MG63 (cell line): ENCODE measurements around the gene ADAMTSL5. TPM values are rescaled to one million over a fixed set of nuclear protein-coding genes. Genes with fewer than 3 reads are reported as not detected.
"Not testable (repeated sequence)": the region's sequence is repeated elsewhere in the genome, so short reads cannot be mapped to it uniquely, and the experiment has no call there.

Source experiments
- DNase-seq: peaks from one replicate; pipeline ENCODE4 v3.0.0-alpha.2; 2020
- H3K27me3 ChIP-seq: fragments of 250-450 bp; sonication (Bioruptor Pico); 2 replicates; pipeline ENCODE4 v1.5.1; 2020; ENCODE audit warnings: mild to moderate bottlenecking, moderate library complexity
- H3K36me3 ChIP-seq: fragments of 250-450 bp; sonication (Bioruptor Pico); 2 replicates; pipeline ENCODE4 v1.5.1; 2020; ENCODE audit warnings: mild to moderate bottlenecking, moderate library complexity
- H3K4me3 ChIP-seq: fragments of 250-450 bp; sonication (Bioruptor Pico); 2 replicates; pipeline ENCODE4 v1.5.1; 2020; ENCODE audit warnings: mild to moderate bottlenecking, moderate library complexity
- H3K9me3 ChIP-seq: fragments of 250-450 bp; sonication (Bioruptor Pico); 2 replicates; pipeline ENCODE4 v1.5.1; 2020; ENCODE audit warnings: mild to moderate bottlenecking, moderate library complexity
- total RNA-seq: library from RNA; depleted of rRNA; stranded (reverse); fragments of >200 nt; shearing (Covaris generic); gene quantifications from 2 replicates; pipeline ENCODE4 v1.2.3, GENCODE V29; 2014; ENCODE audit warnings: low replicate concordance; rRNA removed

Gene ADAMTSL5, protein sequence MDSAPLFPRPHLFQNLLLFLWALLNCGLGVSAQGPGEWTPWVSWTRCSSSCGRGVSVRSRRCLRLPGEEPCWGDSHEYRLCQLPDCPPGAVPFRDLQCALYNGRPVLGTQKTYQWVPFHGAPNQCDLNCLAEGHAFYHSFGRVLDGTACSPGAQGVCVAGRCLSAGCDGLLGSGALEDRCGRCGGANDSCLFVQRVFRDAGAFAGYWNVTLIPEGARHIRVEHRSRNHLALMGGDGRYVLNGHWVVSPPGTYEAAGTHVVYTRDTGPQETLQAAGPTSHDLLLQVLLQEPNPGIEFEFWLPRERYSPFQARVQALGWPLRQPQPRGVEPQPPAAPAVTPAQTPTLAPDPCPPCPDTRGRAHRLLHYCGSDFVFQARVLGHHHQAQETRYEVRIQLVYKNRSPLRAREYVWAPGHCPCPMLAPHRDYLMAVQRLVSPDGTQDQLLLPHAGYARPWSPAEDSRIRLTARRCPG
- total RNA-seq, result 1.1 TPM in 1 of 2 replicates, not detected in the other

DNA sequence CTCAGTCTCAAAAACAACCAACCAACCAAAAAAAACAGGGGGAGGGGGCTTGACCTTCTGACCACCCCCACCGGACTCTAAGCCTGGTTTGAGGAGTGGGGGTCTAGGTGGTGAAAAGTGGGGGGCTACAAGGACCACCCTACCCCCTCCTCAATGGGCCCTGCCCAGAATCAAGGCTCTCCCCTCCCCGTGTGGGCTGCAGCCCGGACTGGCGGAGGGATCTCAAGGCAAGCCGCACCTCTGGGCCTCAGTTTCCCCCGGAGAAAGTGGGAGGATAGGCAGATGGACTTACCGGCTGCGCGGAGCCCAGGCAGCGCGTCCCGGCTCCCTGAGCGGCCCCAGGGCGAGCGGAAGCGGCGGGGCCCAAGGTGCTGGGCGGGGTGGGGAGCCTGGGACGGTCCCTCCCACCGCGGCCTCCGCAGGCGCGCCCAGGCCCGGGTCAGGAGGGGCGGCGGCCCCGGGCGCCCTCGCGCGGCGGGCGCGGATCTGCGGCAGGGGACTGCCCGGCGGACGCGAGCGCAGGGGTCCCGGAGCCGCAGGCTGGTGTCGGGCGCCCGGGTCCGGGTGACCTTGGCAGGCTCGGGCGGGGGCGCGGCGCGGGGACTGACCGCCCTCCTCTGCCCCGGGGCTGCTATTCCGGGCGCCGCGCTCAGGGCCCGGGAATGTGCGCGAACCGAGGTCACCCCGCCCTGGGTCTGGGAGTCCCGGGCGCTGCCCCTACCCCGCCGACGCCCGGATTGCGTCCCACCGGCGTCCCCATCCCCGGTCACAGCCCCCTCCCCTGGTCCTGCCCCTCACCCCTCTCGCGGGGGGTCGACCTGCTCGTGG, at the start of gene ADAMTSL5:
ADAMTSL5 (minus strand) TSS at position 349 of the 828 bp plus-strand sequence. CDS start 2,076 bp downstream, outside the sequence.
- Histone ChIP-seq H3K4me3 (peak within 1 kb of the TSS; percentile 41), H3K27me3 (no peaks in the 10 kb centered on the region), H3K36me3 (no peaks in the 10 kb centered on the region), H3K9me3 (no peaks in the 10 kb centered on the region)
- peak; percentile 65 for DNase-seq

DNA sequence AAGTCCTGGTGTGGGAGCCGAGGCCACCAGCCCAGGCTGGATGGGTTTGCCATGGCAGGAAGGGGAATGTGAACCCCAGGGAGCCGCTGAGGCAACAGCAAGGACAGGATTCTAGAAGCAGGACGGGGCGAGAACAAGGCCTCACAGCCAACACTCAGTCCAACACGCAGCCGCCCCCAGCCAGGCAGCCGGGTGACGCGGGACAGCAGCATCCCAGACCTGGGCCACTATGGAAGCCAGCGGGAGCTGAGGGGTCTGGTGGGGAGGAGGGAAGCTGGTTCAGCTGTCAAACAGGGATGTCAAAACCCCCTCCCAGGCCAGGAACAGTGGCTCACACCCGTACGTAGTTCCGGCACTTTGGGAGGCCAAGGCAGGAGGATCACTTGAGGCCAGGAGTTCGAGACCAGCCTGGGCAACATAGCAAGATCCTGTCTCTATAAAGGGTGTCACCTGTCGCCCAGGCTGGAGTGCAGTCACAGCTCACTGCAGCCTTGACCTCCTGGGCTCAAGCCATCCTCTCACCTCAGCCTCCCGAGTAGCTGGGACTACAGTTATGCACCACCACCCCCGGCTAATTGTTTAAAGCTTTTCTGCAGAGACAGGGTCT, 48.5 kb upstream of the ADAMTSL5 start:
- no peak for DNase-seq
- Histone ChIP-seq H3K36me3 (no peaks in the 10 kb centered on the region), H3K4me3 (no peak overlapping the region), H3K9me3 (no peaks in the 10 kb centered on the region), H3K27me3 (no peaks in the 10 kb centered on the region)

DNA sequence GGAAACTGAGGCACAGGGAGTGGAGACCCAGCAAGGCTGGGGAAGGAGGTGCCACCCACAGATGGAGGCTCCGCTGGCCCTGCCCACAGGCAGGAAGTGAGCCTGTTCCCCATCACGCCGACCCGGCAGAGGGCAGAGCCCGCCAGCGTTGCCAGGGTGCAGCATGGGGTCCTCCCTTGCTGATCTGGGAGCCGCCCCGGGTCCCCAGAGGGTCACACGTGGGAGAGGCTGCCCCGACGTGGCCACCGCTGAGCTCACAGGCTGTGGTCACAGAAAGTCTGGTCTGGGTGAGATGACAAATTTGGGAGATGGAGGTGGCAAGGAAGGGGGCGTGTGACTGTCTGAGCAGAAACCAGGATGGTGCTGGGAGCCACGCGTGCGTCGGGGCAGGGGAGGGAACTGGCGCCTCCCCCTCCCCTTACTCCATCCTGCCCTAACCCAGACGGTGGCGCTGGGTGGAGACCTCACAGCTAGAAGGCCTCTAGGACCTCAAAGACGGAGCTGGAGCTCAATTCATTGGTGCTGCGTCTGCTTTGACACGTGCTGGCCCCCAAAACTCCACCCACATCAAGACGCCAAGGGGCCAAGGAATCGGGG, 47.6 kb upstream of the ADAMTSL5 start:
- H3K9me3 ChIP-seq, result no peaks in the 10 kb centered on the region
- H3K27me3 ChIP-seq, result no peaks in the 10 kb centered on the region
- DNase-seq, result no peak
- no peak overlapping the region for H3K4me3 ChIP-seq
- H3K36me3 ChIP-seq, result no peaks in the 10 kb centered on the region

DNA sequence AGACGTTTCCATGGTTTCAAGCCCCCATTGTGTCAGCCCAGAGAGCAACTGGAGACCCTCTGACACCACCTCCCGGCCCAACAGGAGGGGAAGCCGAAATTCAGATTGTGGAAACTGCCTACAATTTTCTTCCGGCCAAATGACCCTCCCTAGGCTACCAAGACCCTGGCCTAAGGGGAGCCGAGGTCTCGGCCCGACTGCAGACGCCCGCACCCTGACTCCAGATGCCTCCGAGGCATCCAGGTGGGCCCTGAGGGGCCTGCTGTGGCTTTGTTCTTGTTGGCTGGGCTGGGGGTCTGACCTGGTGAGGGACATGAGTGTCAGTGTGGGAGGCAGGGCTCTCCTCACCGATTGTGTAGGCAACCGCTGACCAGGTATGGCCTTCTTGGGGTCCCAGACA, 45.7 kb upstream of the ADAMTSL5 start:
- Histone ChIP-seq H3K36me3 (no peaks in the 10 kb centered on the region), H3K27me3 (no peaks in the 10 kb centered on the region), H3K4me3 (no peak overlapping the region), H3K9me3 (no peaks in the 10 kb centered on the region)
- DNase-seq, result no peak

DNA sequence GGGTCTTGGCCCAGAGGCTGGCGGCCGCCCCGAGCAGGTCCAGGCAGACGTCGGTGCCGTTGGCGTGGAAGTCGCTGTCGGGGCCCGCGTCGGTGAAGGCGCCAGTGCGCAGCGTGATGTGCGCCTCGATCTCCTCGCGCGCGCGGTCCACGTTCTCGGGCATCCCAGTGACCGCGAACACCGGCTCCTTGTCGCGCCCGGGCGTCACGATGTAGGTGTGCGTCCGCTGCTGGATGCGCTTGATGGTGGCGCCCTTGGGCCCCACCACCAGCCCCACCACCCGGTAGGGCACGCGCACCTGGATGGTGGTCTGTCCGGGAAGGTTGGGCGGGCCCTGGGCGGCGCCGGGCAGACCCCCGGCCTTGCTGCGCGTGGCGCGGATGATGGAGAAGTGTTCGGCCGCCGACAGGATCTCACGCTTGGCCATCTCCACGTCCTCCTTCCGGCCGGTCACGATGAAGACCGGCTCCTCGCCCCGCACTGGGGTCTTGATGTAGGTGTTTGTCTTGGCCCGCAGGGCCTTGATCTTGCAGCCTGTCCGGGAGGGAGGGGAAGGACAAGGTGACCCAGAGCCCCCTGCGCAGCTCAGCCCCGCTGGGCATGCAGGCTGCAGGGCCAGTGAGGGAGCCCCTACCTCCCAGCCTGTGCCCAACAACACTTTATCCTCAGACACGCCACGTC, 43.7 kb upstream of the ADAMTSL5 start:
- DNase-seq, result no peak
- Histone ChIP-seq H3K4me3 (no peak overlapping the region), H3K36me3 (no peaks in the 10 kb centered on the region), H3K27me3 (no peaks in the 10 kb centered on the region), H3K9me3 (no peaks in the 10 kb centered on the region)

DNA sequence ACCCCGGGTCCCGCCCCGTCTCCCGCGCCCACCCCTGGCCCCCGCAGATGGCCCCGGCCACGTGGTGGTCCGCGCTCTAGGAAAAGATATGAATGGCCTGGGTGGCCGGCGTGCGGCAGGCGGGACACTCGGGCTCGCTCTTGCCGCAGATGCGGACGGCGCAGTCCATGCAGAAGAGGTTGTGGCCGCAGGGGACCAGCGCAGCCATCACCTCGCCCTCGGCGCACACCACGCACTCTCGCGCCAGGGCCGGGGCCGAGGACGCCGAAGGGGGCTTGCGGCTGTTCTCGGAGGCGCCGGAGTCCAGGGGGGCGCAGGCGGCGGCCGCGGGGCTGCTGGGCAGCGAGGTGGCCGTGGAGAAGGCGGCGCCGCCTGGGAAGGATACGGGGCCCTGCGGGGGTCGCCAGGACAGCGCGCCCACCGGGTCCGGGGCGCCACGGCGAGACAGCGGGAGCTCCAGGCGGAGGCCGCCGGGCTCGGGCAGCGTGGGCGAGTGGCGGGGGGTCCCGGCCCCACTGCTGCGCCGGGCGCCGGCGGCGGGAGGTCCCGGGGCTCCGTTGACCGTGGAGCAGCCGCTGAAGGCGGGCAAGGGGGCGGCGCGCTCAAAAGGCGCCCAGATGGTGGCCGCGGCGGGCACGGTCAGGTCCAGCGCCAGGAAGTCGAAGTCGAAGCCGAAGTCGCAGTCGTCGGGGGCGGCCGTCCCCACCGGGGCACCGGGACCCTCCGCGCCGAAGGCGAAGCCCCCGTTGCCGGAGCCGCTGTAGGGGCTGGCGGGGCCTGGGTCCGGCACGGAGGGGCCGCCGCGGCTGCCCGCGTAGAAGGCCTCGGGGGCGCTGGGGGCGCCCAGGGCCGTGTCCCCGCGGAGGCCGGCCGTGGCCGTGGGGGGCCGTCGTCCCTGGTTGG, 42.9 kb upstream of the ADAMTSL5 start:
- DNase-seq, result no peak
- H3K36me3 ChIP-seq, result no peaks in the 10 kb centered on the region
- no peaks in the 10 kb centered on the region for H3K9me3 ChIP-seq
- no peaks in the 10 kb centered on the region for H3K27me3 ChIP-seq
- no peak overlapping the region for H3K4me3 ChIP-seq

DNA sequence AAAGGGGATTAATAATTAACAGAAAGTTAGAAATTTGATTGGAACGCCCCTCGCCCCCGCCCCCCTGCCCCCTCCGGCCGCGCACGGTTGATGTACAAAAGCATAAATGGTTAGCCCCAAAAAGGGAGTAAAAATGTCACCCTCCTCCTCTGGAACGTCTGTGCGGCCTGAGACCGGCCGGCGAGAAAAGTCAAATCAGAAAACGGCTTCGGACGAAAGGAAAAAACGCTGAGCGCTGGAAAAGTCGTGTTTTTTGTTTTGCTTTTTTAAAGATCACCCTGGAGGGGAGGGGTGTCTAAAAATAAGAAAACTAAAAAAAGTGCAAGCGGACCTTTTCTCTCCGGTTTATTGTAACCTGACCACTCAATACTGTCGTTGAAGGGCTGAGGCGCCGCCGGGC, 42.1 kb upstream of the ADAMTSL5 start:
- no peak for DNase-seq
- Histone ChIP-seq H3K4me3 (no peak overlapping the region), H3K27me3 (no peaks in the 10 kb centered on the region), H3K36me3 (no peaks in the 10 kb centered on the region), H3K9me3 (no peaks in the 10 kb centered on the region)

DNA sequence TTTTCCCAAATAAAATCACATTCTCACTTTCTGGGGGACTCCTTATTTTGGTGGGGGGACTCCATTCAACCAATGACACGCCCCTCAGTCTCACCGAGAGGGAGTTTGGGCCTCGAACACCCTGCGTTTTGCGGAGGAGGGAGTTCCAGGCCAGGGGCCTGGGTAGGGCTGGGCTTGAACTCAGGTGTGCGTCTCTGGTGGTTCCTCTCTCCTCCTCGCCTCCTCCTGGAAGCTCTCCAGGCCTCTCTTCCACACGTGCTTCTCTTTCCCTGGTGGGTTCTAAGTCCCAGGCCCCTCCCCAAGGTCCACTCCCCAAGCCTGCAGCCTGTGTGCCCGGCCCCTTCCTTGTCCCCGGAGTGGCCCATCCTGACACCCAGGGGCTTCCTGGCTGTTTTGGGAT, 40.6 kb upstream of the ADAMTSL5 start:
- no peak for DNase-seq
- no peak overlapping the region for H3K4me3 ChIP-seq
- H3K36me3 ChIP-seq, result no peaks in the 10 kb centered on the region
- no peaks in the 10 kb centered on the region for H3K9me3 ChIP-seq
- no peaks in the 10 kb centered on the region for H3K27me3 ChIP-seq

DNA sequence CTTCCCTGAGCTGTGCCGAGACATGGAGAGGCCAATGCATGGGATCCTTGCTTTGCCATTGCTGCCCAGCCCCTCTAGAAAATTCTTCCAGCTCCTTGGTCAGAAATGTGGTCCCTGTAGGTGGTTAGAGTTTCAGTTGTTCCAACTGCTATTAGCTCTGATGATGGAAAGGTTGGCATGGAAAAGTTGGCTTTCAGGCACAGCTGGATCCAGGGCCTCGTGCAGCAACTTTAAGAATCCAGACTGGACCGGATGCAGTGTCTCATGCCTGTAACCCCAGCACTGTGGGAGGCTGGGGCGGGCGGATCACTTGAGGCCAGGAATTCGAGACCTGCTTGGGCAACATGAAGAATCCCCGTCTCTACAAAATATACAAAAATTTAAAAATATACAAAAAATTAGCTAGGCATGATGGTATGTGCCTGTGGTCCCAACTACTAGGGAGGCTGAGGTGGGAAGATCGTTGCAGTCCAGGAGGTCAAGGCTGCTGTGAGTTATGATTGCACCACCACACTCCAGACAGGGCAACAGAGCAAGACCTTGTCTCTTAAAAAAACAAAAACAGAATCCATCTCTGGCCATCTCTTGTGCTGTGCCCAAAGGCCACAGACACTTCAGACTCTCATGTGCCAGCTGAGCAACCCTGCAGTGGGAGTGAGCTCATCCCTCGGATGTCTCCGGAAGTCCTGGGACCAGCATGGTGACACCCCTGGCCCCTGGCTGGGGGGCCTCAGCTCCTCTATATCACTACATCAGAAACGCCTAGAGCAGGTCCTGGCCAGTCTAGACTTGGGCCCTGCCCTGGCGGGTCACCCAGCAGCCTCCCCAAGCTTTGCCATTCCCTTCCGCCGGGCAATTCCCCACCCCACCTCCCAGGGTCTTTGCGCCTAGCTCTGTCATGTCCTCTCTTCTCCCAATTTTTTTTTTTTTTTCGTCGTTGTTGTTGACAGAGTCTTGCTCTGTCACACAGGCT, 38.5 kb upstream of the ADAMTSL5 start:
- H3K36me3 ChIP-seq, result no peaks in the 10 kb centered on the region

DNA sequence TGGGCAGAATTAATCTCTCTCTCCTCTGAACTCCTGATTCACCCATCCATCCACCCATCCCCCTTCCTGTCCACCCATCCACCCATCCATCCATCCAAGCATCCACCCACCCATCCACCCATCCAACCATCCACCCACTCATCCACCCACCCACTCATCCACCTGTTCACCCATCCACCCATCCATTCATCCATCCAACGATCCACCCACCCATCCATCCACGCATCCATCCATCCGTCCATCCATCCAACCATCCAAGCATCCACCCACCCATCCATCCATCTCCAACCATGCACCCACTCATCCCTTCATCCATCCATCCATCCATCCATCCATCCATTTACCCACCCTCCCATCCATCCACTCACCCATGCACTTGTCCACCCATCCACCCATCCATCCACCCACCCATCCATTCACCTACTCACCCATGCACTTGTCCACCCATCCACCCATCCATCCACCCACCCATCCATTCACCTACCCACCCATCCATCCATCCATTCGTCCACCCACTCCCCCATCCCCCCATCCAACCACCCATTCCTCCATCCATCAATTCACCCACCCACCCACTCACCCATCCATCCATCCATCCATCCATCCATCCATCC, 36.6 kb upstream of the ADAMTSL5 start:
- DNase-seq, result no peak
- Histone ChIP-seq H3K36me3 (no peaks in the 10 kb centered on the region), H3K4me3 (no peak overlapping the region), H3K9me3 (no peaks in the 10 kb centered on the region), H3K27me3 (no peaks in the 10 kb centered on the region)

More for the DNA sequence above, 38.5 kb upstream of the ADAMTSL5 start:
- H3K4me3 ChIP-seq, result no peak overlapping the region
- DNase-seq, result no peak
- H3K27me3 ChIP-seq, result no peaks in the 10 kb centered on the region
- H3K9me3 ChIP-seq, result no peaks in the 10 kb centered on the region

DNA sequence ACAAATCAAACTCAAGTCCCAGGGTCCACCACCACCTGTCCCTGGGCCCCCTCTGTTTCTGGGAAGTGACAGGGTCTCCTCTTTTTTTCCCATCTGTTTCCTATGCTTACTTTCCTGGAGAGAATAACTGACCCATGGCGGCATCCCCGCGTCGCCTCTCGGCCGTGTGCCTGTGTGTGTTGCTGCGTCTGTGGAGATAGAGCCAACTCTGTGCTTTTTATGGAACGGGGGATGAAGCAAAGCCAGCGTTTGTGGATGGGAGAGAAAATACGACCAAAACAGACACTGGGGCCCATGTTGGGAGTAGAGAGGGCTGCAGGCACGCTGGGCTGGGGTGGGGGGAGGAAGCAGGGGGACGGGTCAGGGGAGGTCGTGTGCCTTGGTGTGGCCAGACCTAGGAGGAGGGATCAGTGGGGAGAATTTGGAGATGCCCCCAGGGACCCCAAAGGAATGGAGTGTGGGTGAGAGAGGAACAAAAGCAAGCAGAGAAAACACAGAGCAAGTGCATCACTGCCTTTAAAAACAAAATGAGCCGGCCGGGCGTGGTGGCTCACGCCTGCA, 27.6 kb upstream of the ADAMTSL5 start:
- no peak for DNase-seq
- no peaks in the 10 kb centered on the region for H3K9me3 ChIP-seq

DNA sequence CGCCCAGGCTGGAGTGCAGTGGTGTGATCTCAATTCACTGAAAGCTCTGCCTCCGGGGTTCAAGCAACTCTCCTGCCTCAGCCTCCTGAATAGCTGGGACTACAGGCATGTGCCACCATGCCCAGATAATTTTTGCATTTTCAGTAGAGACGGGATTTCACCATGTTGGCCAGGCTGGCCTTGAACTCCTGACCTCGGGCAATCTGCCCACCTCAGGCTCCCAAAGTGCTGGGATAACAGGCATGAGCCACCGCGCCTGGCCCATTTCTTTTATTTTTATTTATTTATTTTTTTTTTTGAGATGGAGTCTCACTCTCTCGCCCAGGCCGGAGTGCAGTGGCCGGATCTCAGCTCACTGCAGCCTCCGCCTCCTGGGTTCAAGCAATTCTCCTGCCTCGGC, 26.9 kb upstream of the ADAMTSL5 start:
- H3K4me3 ChIP-seq, DNase-seq, H3K36me3 ChIP-seq: not testable (repeated sequence)

More for the DNA sequence above, 27.6 kb upstream of the ADAMTSL5 start:
- Histone ChIP-seq H3K36me3 (no peaks in the 10 kb centered on the region), H3K4me3 (no peak overlapping the region), H3K27me3 (no peaks in the 10 kb centered on the region)

DNA sequence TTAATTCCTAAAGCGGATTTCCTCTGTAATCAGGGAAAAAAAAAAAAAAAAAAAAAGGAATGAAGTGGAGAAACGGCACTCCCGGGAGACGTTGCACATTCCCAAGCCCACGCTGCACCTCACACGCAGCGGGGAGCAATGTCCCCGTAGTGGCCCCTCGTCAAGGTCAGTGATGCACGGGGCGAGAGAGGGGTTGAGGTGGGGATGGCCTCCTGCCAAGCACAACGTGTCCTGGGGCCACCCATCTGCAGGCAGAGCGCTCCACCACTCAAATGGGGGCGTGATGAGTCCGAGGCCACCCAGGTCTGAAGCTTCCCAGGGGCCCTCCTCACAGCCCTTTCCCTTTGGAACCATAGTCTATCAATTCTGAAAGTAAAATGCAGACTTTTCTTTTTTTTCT, 26.2 kb upstream of the ADAMTSL5 start:
- Histone ChIP-seq H3K27me3 (no peaks in the 10 kb centered on the region), H3K4me3 (no peak overlapping the region), H3K9me3 (no peaks in the 10 kb centered on the region), H3K36me3 (no peaks in the 10 kb centered on the region)
- no peak for DNase-seq

More for the DNA sequence above, 26.9 kb upstream of the ADAMTSL5 start:
- not testable (repeated sequence) for H3K27me3 ChIP-seq, H3K9me3 ChIP-seq

DNA sequence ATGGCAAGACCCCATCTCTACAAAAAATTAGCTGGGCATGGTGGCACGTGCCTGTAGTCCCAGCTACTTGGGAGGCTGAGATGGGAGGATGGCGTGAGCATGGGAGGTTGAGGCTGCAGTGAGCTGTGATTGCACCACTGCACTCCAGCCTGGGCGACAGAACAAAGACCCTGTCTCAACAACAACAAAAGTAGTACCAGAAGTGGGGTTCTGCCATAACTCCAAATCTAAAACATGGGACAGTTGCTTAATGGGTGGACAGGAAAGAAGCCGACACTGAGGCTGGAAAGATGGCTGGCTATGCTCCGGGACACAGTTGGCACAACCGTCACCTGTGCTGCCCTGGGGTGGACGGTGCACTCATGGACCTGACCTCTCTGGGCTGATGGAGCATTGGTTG, 22.9 kb upstream of the ADAMTSL5 start:
- H3K4me3 ChIP-seq, DNase-seq, H3K27me3 ChIP-seq, H3K9me3 ChIP-seq, H3K36me3 ChIP-seq: not testable (repeated sequence)
